Measurements from ENCODE around the gene CYFIP1.

DNA sequence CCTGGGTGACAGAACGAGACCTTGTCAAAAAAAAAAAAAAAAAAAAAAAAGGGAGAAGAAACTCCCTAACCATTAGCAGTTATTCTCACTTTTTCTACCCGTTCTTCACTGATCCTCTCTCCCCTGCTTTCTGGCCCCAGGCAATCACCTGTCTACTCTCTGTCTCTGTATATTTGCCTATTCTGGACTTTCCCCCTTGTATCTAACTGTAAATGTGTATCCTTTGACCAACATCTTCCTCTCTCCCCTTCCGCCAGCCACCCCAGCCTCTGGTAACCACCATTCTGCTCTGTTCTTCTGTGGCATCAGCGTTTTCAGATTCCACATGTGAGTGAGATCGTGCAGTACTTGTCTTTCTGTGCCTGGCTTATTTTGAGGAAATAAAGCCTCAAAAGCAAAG is 6.9 kb downstream of the CYFIP1 start:
- no peak for TF ChIP-seq POLR2A (IDR thresholded peaks at IDR 0.05)
- TF ChIP-seq, protein P1, sequence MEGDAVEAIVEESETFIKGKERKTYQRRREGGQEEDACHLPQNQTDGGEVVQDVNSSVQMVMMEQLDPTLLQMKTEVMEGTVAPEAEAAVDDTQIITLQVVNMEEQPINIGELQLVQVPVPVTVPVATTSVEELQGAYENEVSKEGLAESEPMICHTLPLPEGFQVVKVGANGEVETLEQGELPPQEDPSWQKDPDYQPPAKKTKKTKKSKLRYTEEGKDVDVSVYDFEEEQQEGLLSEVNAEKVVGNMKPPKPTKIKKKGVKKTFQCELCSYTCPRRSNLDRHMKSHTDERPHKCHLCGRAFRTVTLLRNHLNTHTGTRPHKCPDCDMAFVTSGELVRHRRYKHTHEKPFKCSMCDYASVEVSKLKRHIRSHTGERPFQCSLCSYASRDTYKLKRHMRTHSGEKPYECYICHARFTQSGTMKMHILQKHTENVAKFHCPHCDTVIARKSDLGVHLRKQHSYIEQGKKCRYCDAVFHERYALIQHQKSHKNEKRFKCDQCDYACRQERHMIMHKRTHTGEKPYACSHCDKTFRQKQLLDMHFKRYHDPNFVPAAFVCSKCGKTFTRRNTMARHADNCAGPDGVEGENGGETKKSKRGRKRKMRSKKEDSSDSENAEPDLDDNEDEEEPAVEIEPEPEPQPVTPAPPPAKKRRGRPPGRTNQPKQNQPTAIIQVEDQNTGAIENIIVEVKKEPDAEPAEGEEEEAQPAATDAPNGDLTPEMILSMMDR (IDR thresholded peaks at IDR 0.05) = no peak
